B cell (primary cell): ENCODE results near the gene HNRNPAB.

Experiments
- CTCF ChIP-seq: fragments of 200-600 bp; IDR thresholded peaks from one replicate; pipeline ENCODE4 v1.8.0; 2022; ENCODE audit warnings: antibody characterized with exemption, mild to moderate bottlenecking
- EZH2 ChIP-seq: IDR thresholded peaks from 2 replicates; pipeline ENCODE4 v1.6.1; 2012; ENCODE audit warnings: borderline replicate concordance, low read depth, mild to moderate bottlenecking, moderate library complexity, low read length; ENCODE audit not compliant: insufficient read depth, poor library complexity, severe bottlenecking

- TF ChIP-seq CTCF (no peak), EZH2 (no peak)
These were observed 3.0 kb upstream of the HNRNPAB start for GRCh38 chr5:178201221-178201926.
